ENCODE measurements around the gene MOB3A. TPM values are rescaled to one million over a fixed set of nuclear protein-coding genes. Genes with fewer than 3 reads are reported as not detected.
A peak's percentile ranks its signal among the peaks of the same experiment; 100 is the strongest.

MOB3A gene
- total and polyA plus RNA-seq, 2 donors (not counting 1 experiment from before 2014, with no cell fraction given), result 17.2 to 34.8 TPM

DNA sequence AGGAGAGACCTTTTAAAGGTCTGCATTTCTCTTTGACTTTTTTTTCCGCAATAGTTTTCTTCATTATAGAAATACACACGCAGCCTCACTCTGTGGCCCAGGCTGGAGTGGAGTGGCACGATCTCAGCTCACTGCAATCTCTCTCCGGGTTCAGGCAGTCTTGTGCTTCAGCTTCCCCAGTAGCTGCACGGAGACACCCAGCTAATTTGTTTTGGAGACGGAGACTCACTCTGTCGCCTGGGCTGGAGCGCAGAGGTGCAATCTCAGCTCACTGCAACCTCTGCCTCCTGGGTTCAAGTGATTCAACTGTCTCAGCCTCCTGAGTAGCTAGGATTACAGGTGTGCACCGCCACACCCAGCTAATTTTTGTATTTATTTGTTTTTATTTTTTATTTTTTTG lies 33.4 kb downstream of the MOB3A start:
- H3K79me2 ChIP-seq (ENCODE audit: control insufficient read depth, insufficient read depth, low read length), result no peaks in the 10 kb centered on the region
- no peaks in the 10 kb centered on the region for H3K36me3 ChIP-seq (ENCODE audit: control insufficient read depth, insufficient read depth, low read length)
- no peak for TF ChIP-seq EZH2 (IDR thresholded peaks at IDR 0.05; ENCODE audit: low read length, missing control alignments)

DNA sequence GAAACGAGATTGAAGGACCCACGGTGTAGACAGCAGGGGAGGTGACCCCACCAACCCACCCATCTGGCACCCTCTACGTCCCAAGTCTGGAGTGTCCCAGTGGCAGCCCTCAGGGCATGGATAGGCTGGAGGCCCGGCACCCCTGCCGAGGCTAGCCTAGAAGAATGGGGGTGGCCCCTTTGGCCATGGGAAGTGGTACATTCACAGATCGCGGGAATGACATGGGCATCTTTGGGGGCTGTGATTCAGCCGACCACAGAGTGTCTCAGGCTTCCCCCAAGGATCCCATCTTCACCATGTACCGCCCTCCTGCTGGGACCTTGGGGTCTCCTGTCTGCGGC lies 33.8 kb downstream of the MOB3A start:
- peak overlapping the region; percentile 95 for H3K27ac ChIP-seq (ENCODE audit: insufficient read depth, low read length)
- H3K9me3 ChIP-seq (ENCODE audit: control insufficient read depth, insufficient read depth, low read depth, low read length), result no peaks in the 10 kb centered on the region
- H2AFZ ChIP-seq (ENCODE audit: low read length), result no peak overlapping the region
- H3K27me3 ChIP-seq (ENCODE audit: control insufficient read depth, insufficient read depth, low read length), result no peaks in the 10 kb centered on the region
- DNase-seq (ENCODE audit: low read depth in 2 of 2), result no peak
- peak overlapping the region; percentile 82 for H3K4me2 ChIP-seq (ENCODE audit: extremely low read depth, insufficient read depth, low read length)
- no peaks in the 10 kb centered on the region for H4K20me1 ChIP-seq (ENCODE audit: control insufficient read depth, extremely low read depth, insufficient read depth, low read length)
- H3K79me2 ChIP-seq (ENCODE audit: control insufficient read depth, insufficient read depth, low read length), result no peaks in the 10 kb centered on the region
- H3K36me3 ChIP-seq (ENCODE audit: control insufficient read depth, insufficient read depth, low read length), result no peaks in the 10 kb centered on the region
- TF ChIP-seq EZH2 (IDR thresholded peaks at IDR 0.05; ENCODE audit: low read length, missing control alignments), result no peak
- TF ChIP-seq, protein P1, sequence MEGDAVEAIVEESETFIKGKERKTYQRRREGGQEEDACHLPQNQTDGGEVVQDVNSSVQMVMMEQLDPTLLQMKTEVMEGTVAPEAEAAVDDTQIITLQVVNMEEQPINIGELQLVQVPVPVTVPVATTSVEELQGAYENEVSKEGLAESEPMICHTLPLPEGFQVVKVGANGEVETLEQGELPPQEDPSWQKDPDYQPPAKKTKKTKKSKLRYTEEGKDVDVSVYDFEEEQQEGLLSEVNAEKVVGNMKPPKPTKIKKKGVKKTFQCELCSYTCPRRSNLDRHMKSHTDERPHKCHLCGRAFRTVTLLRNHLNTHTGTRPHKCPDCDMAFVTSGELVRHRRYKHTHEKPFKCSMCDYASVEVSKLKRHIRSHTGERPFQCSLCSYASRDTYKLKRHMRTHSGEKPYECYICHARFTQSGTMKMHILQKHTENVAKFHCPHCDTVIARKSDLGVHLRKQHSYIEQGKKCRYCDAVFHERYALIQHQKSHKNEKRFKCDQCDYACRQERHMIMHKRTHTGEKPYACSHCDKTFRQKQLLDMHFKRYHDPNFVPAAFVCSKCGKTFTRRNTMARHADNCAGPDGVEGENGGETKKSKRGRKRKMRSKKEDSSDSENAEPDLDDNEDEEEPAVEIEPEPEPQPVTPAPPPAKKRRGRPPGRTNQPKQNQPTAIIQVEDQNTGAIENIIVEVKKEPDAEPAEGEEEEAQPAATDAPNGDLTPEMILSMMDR (conservative IDR thresholded peaks at IDR 0.05 in 1 of 2, IDR thresholded peaks at IDR 0.05 in 1 of 2; ENCODE audit: low read depth in 1 of 2, low read length in 2 of 2), result no peak
- no peak overlapping the region for H3K9ac ChIP-seq (ENCODE audit: insufficient read depth, low read length)
- peaks cover 33% of the 10 kb centered on the region for H3K4me1 ChIP-seq (ENCODE audit: control insufficient read depth, extremely low read depth, insufficient read depth, low read length)
- H3K4me3 ChIP-seq (replicated peaks in 1 of 4; ENCODE audit: control extremely low read depth in 1 of 4, insufficient read depth in 1 of 4, low read depth in 3 of 4, low read length in 4 of 4), result peak overlapping the region in 1 of 4 experiments; percentile 65

More for the DNA sequence above, 33.4 kb downstream of the MOB3A start:
- no peak for DNase-seq (ENCODE audit: low read depth in 2 of 2)
- H2AFZ ChIP-seq (ENCODE audit: low read length), result no peak overlapping the region
- no peaks in the 10 kb centered on the region for H3K9me3 ChIP-seq (ENCODE audit: control insufficient read depth, insufficient read depth, low read depth, low read length)
- H3K27ac ChIP-seq (ENCODE audit: insufficient read depth, low read length), result no peak overlapping the region
- H3K4me1 ChIP-seq (ENCODE audit: control insufficient read depth, extremely low read depth, insufficient read depth, low read length), result peaks cover 33% of the 10 kb centered on the region
- H3K9ac ChIP-seq (ENCODE audit: insufficient read depth, low read length), result no peak overlapping the region
- H3K4me2 ChIP-seq (ENCODE audit: extremely low read depth, insufficient read depth, low read length), result no peak overlapping the region
- no peak overlapping the region for H3K4me3 ChIP-seq (replicated peaks in 1 of 4; ENCODE audit: control extremely low read depth in 1 of 4, insufficient read depth in 1 of 4, low read depth in 3 of 4, low read length in 4 of 4)
- no peaks in the 10 kb centered on the region for H4K20me1 ChIP-seq (ENCODE audit: control insufficient read depth, extremely low read depth, insufficient read depth, low read length)
- H3K27me3 ChIP-seq (ENCODE audit: control insufficient read depth, insufficient read depth, low read length), result no peaks in the 10 kb centered on the region

DNA sequence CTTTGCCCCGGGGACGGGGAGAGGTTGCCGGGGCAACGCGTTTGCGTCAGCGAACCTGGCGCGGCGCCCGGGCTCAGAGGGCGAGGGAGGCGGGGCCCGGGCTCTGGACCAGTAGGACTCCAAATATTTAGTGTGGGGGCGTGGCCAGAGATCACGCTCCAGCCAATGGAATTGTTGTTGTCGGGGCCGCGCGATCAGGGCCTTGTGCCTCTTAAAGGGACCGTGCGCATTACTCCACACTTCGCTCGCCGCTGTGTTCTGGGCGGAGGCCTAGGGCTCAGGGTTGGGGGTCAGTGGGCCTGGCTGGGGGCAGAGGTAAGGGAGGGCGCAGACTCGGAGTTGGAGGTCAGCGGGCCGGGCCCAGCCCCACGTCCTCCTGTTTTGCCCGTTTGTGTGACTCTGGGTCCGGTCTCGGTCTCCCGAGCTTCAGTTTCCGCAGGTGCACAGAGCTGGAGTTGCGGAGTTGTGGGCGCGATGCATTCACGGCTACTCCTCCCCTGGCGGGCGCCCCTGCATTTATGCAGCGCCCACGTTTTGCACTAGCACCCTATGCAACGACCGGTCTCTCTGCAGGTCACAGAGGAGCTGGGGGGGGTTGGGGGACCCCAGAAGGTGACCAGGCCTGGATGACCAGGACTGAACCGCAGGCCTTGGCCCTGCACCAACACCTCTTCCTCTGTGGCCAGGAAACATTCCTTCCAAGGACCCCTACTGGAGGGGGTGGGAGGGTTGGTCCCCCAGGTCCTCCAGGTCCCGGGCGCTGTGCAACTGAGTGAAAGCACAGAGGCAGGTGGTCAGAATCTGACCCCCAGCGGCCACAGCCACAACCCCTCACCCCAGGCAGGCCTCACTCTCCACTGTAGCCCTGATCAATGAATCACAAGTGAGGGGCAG lies 34.4 kb downstream of the MOB3A start:
- Histone ChIP-seq H3K4me1 (ENCODE audit: control insufficient read depth, extremely low read depth, insufficient read depth, low read length) (peaks cover 33% of the 10 kb centered on the region), H3K4me3 (replicated peaks in 1 of 4; ENCODE audit: control extremely low read depth in 1 of 4, insufficient read depth in 1 of 4, low read depth in 3 of 4, low read length in 4 of 4) (peak overlapping the region; percentile 41 to 65 (median 44)), H3K36me3 (ENCODE audit: control insufficient read depth, insufficient read depth, low read length) (no peaks in the 10 kb centered on the region), H3K79me2 (ENCODE audit: control insufficient read depth, insufficient read depth, low read length) (no peaks in the 10 kb centered on the region), H3K27me3 (ENCODE audit: control insufficient read depth, insufficient read depth, low read length) (no peaks in the 10 kb centered on the region), H2AFZ (ENCODE audit: low read length) (peak overlapping the region; percentile 78), H4K20me1 (ENCODE audit: control insufficient read depth, extremely low read depth, insufficient read depth, low read length) (no peaks in the 10 kb centered on the region), H3K9ac (ENCODE audit: insufficient read depth, low read length) (peak overlapping the region; percentile 97), H3K4me2 (ENCODE audit: extremely low read depth, insufficient read depth, low read length) (peak overlapping the region; percentile 82), H3K9me3 (ENCODE audit: control insufficient read depth, insufficient read depth, low read depth, low read length) (no peaks in the 10 kb centered on the region), H3K27ac (ENCODE audit: insufficient read depth, low read length) (peak overlapping the region; percentile 95)
- TF ChIP-seq EZH2 (IDR thresholded peaks at IDR 0.05; ENCODE audit: low read length, missing control alignments), result no peak
- TF ChIP-seq, protein P1 (conservative IDR thresholded peaks at IDR 0.05 in 1 of 2, IDR thresholded peaks at IDR 0.05 in 1 of 2; ENCODE audit: low read depth in 1 of 2, low read length in 2 of 2), result no peak
- DNase-seq (ENCODE audit: low read depth in 2 of 2), result peak; percentile 95 to 98
